Ascending aorta (tissue), 2 donors: Measurements from ENCODE around the gene FBLN1. TPM values are rescaled to one million over a fixed set of nuclear protein-coding genes. Genes with fewer than 3 reads are reported as not detected.

Source experiments
- DNase-seq, 2 donors: peaks; one replicate each; pipeline ENCODE4 v3.0.0-alpha.2; 2019; ENCODE audit warnings: low spot score in 2 of 2
- H3K27ac ChIP-seq, 2 donors: fragments of 200-600 bp; sonication (generic); one replicate each; pipeline ENCODE4 v1.5.1; 2016 to 2017; ENCODE audit warnings: mild to moderate bottlenecking in 1 of 2
- H3K27me3 ChIP-seq: fragments of 200-600 bp; sonication (generic); one replicate; pipeline ENCODE4 v1.5.1; 2017
- H3K36me3 ChIP-seq, 2 donors: fragments of 200-600 bp; sonication (generic); one replicate each; pipeline ENCODE4 v1.5.1; 2016
- H3K4me1 ChIP-seq, 2 donors: fragments of 200-600 bp; sonication (generic); one replicate each; pipeline ENCODE4 v1.5.1; 2016 to 2017; ENCODE audit warnings: mild to moderate bottlenecking in 1 of 2
- H3K4me3 ChIP-seq, 2 donors: fragments of 200-600 bp; sonication (generic); one replicate each; pipeline ENCODE4 v1.5.1; 2016 to 2017; ENCODE audit warnings: mild to moderate bottlenecking in 1 of 2
- H3K9me3 ChIP-seq, 2 donors: fragments of 200-600 bp; sonication (generic); one replicate each; pipeline ENCODE4 v1.5.1; 2016
- intact Hi-C: fragments of 100-400 bp; cut with DNase I; formaldehyde crosslinking; loops from one replicate; pipeline ENCODE4 v1.15.1; 2023
- total RNA-seq: library from RNA; depleted of rRNA; stranded (reverse); fragments of >200 nt; gene quantifications from one replicate; pipeline ENCODE4 v1.1.0, GENCODE V29; 2016
- TF ChIP-seq, protein P1 (sequence below), 3 experiments: fragments of 200-600 bp in 2 of 3; fragments of 450-650 bp in 1 of 3; sonication (generic) in 2 of 3; IDR thresholded peaks; one replicate each; pipeline ENCODE4 v1.5.1; 2016 to 2019; ENCODE audit warnings: antibody characterized with exemption in 3 of 3, mild to moderate bottlenecking in 1 of 3, moderate library complexity in 1 of 3

The FBLN1 gene
- total RNA-seq, 1 donor from 2014 or later = 580 TPM

GRCh38 chr22:45594123-45594941 is 91.6 kb downstream of the FBLN1 start:
- intact Hi-C loops = no loop called here
- DNase-seq = no peak
- TF ChIP-seq, protein P1, sequence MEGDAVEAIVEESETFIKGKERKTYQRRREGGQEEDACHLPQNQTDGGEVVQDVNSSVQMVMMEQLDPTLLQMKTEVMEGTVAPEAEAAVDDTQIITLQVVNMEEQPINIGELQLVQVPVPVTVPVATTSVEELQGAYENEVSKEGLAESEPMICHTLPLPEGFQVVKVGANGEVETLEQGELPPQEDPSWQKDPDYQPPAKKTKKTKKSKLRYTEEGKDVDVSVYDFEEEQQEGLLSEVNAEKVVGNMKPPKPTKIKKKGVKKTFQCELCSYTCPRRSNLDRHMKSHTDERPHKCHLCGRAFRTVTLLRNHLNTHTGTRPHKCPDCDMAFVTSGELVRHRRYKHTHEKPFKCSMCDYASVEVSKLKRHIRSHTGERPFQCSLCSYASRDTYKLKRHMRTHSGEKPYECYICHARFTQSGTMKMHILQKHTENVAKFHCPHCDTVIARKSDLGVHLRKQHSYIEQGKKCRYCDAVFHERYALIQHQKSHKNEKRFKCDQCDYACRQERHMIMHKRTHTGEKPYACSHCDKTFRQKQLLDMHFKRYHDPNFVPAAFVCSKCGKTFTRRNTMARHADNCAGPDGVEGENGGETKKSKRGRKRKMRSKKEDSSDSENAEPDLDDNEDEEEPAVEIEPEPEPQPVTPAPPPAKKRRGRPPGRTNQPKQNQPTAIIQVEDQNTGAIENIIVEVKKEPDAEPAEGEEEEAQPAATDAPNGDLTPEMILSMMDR (IDR thresholded peaks at IDR 0.05) = no peak
- Histone ChIP-seq H3K4me3 (no peak overlapping the region), H3K27me3 (no peaks in the 10 kb centered on the region), H3K4me1 (no peaks in the 10 kb centered on the region), H3K9me3 (no peaks in the 10 kb centered on the region), H3K27ac (no peak overlapping the region), H3K36me3 (peaks cover 11 to 18% of the 10 kb centered on the region in 2 donors)

DNA sequence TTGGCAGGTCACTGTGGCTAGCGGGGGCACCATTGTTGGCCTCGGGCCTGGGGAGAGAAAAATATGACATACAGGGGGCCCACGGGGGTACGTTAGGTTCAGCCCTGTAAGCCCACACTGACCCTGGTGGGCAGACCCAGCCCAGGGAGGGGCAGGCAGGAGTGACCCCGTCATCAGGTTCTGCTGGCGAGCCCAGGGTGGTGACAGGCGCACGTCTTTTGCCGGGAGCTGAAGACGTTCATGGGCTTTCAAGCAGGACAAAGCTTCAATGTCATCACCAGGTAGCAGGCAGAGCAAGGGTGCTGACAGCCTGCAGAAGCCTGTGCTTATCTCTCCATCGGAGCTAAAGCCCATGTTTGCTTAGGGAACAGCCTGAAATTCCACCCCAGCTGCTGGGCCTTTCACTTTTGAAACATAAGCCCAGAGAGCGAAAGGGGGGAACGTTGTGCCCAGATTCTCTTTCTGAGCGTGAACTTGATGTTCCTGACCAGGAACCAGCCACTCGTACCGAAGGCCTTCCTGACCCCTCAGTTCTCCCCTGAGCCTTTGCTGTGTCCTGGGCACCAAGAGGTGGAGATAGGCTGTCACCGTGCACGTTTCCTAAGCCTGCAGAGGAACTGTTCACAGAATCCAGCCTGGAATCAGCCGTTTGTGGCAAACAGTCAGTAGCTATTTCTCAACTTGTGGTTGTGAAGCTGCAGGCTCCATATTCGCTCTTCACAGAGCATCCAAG is 94.9 kb downstream of the FBLN1 start:
- intact Hi-C loops = no loop called here
- no peaks in the 10 kb centered on the region for H3K4me1 ChIP-seq
- TF ChIP-seq, protein P1 (IDR thresholded peaks at IDR 0.05) = no peak
- no peak overlapping the region for H3K4me3 ChIP-seq
- no peaks in the 10 kb centered on the region for H3K9me3 ChIP-seq
- no peaks in the 10 kb centered on the region for H3K27me3 ChIP-seq
- no peak for DNase-seq
- H3K36me3 ChIP-seq = peaks cover 21% of the 10 kb centered on the region in 2 donors
- H3K27ac ChIP-seq = no peak overlapping the region

DNA sequence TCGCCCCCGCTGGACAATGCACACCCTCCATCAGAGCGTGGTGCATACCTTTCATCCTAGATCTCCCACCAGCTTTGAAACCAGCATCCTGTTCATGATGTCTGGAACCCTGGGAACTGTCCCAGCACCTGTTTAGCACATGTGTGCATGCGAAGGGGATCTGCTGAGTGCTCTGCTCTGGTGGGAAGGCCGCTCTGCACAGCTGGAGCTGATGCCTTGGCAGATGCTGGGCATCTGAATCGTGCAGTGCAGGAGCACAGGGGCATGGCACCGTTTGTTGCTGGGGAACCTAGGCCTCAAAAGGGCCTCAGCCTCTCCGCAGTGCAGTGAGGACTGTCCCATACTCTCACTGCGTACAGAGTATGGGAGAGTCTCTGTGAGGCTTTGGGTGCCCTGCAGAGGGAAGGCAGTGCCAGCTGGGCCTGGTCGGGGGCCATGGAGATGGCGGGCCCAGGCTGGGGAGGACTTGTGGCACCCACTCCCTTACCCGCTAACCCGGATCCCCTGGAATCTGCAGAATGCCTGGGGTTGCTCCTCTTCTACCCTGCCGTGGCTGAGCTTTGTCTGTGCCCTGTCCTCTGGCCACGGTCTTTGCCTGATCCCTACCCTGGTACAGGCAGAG is 96.0 kb downstream of the FBLN1 start:
- Histone ChIP-seq H3K27ac (no peak overlapping the region), H3K4me1 (no peaks in the 10 kb centered on the region), H3K36me3 (peaks cover 14 to 18% of the 10 kb centered on the region in 2 donors), H3K27me3 (no peaks in the 10 kb centered on the region), H3K4me3 (no peak overlapping the region), H3K9me3 (no peaks in the 10 kb centered on the region)
- intact Hi-C loops = no loop called here
- TF ChIP-seq, protein P1 (IDR thresholded peaks at IDR 0.05) = no peak
- DNase-seq = no peak

DNA sequence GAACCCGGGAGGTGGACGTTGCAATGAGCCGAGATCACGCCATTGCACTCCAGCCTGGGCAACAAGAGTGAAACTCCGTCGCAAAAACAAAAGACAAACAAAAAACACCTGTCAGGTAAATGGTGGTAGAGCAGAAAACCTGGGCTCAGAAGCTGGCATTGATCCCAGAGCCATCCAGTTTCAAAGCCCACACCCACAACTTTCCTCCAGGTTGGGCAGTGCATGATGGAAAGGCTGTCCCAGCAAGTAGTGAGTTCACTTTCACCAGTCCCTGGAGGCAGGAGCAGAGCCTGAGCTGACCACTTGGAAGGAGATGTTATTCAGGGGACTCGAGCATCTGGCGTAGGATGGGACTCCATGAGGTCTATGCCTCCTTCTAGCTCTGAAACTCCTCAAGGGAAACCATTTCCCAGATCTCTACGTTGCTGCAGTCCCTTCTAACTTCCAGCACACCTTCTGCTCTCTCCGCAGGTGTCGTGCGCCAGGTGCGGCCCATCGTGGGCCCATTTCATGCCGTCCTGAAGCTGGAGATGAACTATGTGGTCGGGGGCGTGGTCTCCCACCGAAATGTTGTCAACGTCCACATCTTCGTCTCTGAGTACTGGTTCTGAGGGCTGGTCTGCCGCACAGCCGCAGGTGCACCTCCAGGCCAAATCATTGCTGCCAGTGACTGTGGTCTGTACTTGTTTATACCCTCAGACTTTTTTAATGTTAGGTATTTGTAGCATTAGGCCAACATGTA is 97.3 kb downstream of the FBLN1 start:
- no peak overlapping the region for H3K4me3 ChIP-seq
- H3K4me1 ChIP-seq = no peaks in the 10 kb centered on the region
- peaks cover 8 to 22% of the 10 kb centered on the region in 2 donors for H3K36me3 ChIP-seq
- intact Hi-C loops = no loop called here
- TF ChIP-seq, protein P1 (IDR thresholded peaks at IDR 0.05) = no peak
- no peaks in the 10 kb centered on the region for H3K9me3 ChIP-seq
- no peak overlapping the region for H3K27ac ChIP-seq
- no peaks in the 10 kb centered on the region for H3K27me3 ChIP-seq
- no peak for DNase-seq
